ENCODE measurements around the gene RHCE.
"Not testable (repeated sequence)": the region's sequence is repeated elsewhere in the genome, so short reads cannot be mapped to it uniquely, and the experiment has no call there.

The RHCE gene

GRCh38 chr1:25432749-25433388, 12.2 kb upstream of the RHCE start:
- DNase-seq: no peak

DNA sequence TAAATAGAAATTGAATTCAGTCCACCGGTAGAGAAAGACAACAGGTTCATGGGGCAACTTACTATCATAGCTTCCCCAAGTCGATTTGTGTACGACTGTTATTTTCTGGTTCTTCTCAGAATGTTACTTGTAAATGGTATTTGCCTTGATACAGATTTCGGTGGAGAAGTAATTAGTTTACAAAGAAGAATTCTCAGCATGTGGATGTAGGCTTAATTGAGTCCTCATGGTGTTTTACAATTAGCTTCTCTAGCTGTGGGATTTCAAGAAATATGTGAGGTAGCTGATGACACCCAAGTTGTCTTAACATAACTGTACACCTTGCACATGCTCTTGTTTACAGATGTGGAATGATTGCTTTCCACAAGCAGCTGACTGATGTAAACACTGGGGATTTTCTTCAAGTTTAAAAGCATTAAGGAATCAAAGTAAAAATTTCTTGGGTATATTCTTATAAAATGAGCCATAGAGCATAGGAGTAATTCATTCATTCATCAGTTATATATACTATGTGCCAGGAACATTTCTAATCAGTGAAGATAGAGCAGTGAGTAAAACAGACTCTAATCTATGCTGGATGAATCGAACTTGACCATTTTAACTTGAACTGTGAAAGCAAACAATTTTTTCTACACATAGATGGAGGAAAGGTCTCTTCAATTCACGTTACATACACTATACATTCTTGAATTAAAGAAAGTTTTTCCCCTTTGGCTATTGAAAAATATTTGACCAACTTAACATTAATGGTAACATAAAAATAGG, 11.5 kb upstream of the RHCE start:
- DNase-seq: no peak

DNA sequence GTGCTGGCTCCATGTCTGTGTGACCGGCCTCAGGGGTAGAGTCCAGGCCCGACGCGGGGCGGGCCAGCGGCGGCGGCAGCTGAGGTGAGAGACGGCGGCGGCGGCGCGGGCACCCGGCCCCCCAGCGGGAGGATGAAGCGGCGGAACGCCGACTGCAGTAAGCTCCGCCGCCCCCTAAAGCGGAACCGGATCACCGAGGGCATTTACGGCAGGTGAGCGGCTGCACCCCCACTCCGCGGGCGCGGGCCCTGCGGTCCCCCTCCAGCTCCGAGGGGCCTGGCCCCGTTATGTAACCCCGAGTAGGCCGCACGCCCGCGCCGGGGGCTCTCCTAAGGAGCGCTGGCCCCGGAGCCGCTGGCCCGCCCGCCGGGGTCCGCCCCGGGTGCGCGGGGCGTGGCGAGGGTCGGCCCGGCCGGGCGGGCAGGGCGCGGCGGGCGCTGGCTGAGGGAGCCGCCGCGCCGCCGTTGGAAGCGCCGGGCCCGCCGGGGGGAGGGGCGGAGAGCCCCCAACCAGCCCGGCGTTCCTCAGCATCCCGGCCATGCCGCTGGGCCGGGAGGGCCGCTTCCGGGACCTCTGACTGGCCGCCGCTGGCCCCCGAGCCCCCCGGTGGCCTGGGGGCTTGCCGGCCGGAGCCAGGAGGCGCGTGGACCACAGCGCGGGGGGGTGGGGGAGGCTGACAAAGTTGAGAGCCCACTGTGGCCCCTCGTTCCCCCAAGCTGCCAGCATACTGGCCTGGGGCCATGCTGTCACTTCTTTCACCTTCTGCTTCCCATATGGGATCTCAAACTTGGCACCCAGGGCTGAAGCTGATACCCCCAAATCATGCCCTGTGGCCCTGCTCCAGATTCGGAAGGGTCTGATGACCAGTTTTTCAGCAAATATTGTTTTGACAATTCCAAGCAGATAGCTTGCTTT, 10.6 kb upstream of the RHCE start:
- DNase-seq: peak; percentile 19 to 52

GRCh38 chr1:25430073-25430966, 9.7 kb upstream of the RHCE start, which contains the start of gene MACO1:
Gene MACO1, plus strand, starts transcription at chr1:25430897. Its CDS starts 202 bp downstream, at chr1:25431099.
- DNase-seq: peak; percentile 89 to 93

GRCh38 chr1:25428475-25429166, 8.0 kb upstream of the RHCE start:
- DNase-seq: no peak

GRCh38 chr1:25427696-25428095, 7.1 kb upstream of the RHCE start:
- no peak for DNase-seq

DNA sequence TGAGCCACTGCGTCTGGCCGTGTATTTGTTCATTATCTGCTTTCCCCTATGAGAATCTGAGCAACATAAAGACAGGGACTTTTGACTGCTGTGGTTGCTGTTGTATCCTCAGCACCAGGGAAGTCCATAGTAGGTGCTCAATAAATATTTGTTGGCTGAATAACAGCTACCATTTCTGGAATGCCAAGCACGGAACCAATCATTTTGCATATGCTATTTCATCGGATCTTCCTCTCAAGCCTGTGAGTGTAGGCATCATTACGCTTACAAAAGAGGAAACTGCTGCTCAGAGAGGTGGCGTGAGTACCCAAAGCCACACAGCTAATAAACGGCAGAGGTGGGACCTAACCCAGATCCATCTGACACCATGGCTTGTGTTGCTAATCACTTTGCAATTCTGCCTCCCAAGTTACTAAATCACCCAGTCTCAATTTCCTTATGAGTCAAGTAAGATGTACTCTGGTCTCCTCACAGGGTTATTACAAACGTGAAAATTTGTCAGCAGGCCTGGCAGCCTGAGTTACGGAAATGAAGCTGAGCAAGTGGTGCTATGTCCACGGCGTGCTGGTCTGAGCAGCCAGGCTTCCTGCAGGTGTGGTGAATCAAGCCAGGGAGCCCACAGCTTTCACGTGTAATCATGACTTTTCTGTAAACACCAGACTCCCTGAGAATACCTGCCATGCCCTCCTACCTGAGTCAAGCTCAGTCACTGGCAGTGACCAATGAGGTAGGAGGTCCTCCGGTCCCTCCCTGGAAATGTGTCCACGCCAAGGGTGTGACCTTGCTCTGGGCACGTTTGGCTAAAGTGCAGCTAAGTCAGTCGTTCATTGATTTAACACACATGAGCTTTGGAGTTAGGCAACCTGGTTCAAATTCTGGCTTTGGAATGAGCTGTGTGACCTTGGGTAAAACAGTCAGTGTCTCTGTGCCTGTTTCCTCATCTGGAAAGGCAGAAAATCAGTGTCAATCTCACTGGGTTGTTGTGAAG, 4.8 kb upstream of the RHCE start:
- DNase-seq: no peak

- DNase-seq: peak; percentile 40 to 53
Measured at GRCh38 chr1:25423206-25423605, 2.6 kb upstream of the RHCE start.

DNA sequence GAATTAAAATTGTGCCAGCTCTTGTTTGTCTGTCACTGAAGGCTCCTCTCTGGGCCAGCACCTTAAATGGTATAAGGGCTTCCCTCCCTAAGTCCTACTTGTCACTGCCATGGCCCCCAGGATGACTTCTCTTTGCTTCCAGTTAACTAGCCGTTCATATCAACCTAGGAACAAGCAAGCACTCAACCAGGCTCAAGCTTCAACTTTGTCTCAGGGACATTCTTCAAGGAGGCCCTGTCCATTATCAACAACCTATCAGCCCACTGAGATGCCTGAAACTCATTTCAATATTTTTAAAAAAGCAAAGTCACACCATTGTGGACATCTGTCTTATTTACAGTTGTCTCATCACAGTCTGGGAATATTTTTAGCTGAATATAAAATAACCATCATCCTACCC, 1.3 kb downstream of the RHCE start:
- DNase-seq: not testable (repeated sequence)

DNA sequence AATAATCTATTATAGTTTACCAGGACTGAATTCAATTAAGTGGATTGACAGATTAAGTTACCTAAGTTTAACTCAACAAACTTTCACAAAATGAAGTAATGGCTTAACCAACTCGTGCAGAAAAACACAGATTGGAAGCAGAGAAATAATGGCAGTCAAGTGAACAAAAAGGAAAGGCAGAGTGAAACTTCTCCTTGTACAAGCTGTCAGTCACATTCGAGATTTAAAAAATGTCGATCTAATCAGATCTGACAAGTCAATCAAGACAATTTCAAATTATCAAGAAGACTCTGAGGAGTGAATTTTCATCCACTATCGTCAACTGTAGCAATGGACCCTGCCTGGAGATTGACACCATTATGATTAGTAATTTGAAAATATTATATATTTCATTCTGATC, 3.3 kb downstream of the RHCE start:
- not testable (repeated sequence) for DNase-seq

DNA sequence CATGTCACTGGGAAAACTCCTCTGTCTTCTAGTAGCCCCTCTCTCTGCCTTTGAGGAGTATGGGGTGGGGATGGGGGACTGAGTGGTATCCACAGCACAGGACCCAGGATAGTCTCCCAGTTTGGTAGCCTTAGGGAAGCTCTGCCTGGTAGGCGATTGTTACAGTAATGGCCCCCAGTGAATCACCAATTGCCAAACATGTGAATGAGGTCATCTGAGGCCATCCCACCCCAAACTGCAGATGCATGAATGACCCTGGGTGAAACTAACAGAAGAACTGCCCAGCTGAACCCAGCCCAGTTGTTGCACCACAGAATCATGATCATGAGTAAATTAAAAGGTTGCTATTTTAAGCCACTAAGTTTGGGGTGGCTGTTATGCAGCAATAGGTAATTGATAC, 6.0 kb downstream of the RHCE start:
- not testable (repeated sequence) for DNase-seq

DNA sequence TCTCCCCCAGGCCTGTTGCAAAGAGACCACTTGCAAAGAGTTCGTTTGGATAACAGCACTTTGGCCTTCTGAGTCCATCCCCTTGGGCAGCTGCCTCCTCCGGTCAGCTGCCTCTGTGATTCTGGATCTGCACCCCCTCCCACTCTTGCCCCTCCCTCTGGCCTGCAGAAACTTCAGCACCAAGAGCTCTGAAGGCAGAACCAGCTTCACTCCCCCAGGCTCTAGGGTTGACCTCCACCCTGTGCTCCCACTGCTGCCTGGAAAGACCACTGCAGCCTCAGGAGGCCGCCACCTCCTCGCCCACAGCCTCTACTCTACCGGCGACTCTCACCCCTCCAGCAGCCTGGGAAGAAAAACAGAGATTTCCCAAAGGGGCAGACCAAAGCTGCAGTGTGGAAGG, 6.5 kb downstream of the RHCE start:
- DNase-seq: not testable (repeated sequence)

DNA sequence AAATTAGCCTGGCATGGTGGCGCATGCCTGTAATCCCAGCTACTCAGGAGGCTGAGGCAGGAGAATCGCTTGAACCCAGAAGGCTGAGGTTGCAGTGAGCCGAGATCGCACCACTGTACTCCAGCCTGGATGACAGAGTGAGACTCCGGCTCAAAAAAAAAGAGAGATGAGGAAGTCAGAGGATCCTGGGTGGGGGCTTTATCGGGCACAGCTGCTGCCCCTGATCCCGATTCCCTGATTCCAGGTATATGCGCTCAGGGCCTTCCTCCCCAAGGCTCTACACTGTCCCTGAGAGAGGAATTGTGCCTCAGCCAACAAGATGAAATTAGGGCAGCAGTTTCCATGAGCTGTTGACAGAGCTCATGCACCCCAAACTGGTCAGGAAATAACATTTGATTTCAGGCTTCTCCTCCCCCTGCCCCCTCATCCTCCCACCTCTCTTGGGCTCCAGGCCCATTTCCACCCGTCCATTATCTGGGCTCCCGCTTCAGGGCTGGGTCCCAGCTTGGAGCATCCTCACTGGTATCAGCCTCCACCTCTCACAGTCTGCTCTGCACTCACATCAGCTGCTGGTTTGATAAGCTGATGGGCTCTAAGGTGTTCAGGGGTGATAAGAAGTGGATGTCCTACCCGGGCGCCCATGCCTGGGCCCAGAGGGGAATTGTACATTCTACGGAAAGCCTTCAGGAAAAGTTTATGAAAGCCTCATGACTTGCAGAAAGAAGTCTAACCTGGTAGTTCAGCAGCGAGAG, 7.6 kb downstream of the RHCE start:
- not testable (repeated sequence) for DNase-seq

GRCh38 chr1:25409641-25410427, 10.8 kb downstream of the RHCE start:
- DNase-seq: peak; percentile 1 to 29

- not testable (repeated sequence) for DNase-seq
Measured at GRCh38 chr1:25405731-25406305, 14.8 kb downstream of the RHCE start.

DNA sequence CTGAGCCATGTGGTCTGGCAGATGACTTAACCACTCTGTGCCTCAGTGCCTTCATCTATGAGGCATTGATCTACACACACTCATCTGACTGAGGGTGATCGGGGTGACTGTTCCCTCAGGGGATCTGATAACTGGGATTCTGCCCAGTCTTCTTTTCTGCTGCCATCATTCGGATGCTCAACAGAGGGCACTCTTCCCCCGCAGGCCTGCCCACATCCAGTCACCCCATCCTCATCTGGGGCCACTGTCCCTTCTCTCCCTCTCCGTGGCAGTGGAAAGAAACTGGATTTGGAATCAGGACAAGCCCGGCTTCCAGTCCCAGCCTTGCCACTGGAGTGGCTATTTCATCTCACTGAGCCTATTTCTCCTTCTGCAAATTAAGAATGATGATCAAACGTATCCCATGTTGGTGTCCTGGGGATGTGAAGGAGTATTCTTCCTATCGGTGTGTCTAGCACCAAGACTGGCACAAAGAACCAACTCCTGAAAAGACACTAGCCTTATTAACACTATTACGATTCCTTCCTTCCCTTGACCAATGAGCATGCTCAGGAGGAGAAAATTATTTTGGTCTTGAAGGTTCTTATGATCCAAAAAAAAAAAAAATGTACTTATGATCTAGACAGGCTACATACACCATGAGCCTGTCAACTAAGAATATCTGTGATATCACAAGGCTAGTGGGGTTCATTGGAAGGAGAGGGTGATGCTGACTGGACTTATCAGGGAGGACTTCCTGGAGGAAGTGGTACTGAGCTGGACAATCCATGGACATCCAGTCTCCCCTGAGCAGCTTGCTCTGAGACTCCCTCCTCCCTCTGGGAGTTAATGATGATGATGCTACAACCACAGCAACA, 17.4 kb downstream of the RHCE start:
- peak in 1 of 2 experiments; percentile 1 for DNase-seq

- not testable (repeated sequence) for DNase-seq
Measured at GRCh38 chr1:25398079-25398478, 22.5 kb downstream of the RHCE start.
